Measurements from ENCODE around the gene SND1. TPM values are rescaled to one million over a fixed set of nuclear protein-coding genes. Genes with fewer than 3 reads are reported as not detected.

SND1 gene
- total RNA-seq, 4 donors from 2014 or later = 62.0 to 89.4 (median 82.1) TPM

- no peak overlapping the region for H3K4me3 ChIP-seq (ENCODE audit: low read depth, poor library complexity, severe bottlenecking)
- DNase-seq (ENCODE audit: low spot score in 2 of 2) = no peak
- TF ChIP-seq POLR2A (IDR thresholded peaks at IDR 0.05) (no peak), CTCF (IDR thresholded peaks at IDR 0.05) (no peak)
- intact Hi-C loops (cut with DNase I; ENCODE audit: low total_unique reads) = no loop called here
- 74 to 82% methylated on average over 2 of the region's 2 CpGs for WGBS, 2 donors
These were observed 316.6 kb downstream of the SND1 start for GRCh38 chr7:127968547-127968946.

- no peak overlapping the region for H3K4me3 ChIP-seq (ENCODE audit: low read depth, poor library complexity, severe bottlenecking)
- intact Hi-C loops (cut with DNase I; ENCODE audit: low total_unique reads) = no loop called here
- TF ChIP-seq POLR2A (IDR thresholded peaks at IDR 0.05) = no peak
- TF ChIP-seq CTCF (IDR thresholded peaks at IDR 0.05) = no peak
- no peak for DNase-seq (ENCODE audit: low spot score in 2 of 2)
These were observed 321.8 kb downstream of the SND1 start for GRCh38 chr7:127973832-127974231.

GRCh38 chr7:127974446-127975035 is 322.5 kb downstream of the SND1 start:
- no peak overlapping the region for H3K4me3 ChIP-seq (ENCODE audit: low read depth, poor library complexity, severe bottlenecking)
- TF ChIP-seq POLR2A (IDR thresholded peaks at IDR 0.05) (no peak), CTCF (IDR thresholded peaks at IDR 0.05) (no peak)
- 89 to 90% methylated on average over 5 of the region's 5 CpGs for WGBS, 2 donors
- no peak for DNase-seq (ENCODE audit: low spot score in 2 of 2)
- intact Hi-C loops (cut with DNase I; ENCODE audit: low total_unique reads) = no loop called here

- intact Hi-C loops (cut with DNase I; ENCODE audit: low total_unique reads) = no loop called here
- no peak overlapping the region for H3K4me3 ChIP-seq (ENCODE audit: low read depth, poor library complexity, severe bottlenecking)
- WGBS, 2 donors = 57 to 66% methylated on average over 6 of the region's 6 CpGs
- TF ChIP-seq POLR2A (IDR thresholded peaks at IDR 0.05) (no peak), CTCF (IDR thresholded peaks at IDR 0.05) (no peak)
- no peak for DNase-seq (ENCODE audit: low spot score in 2 of 2)
These were observed 324.2 kb downstream of the SND1 start for GRCh38 chr7:127976056-127976737.

- intact Hi-C loops (cut with DNase I; ENCODE audit: low total_unique reads) = no loop called here
- TF ChIP-seq POLR2A (IDR thresholded peaks at IDR 0.05) = no peak
- no peak for DNase-seq (ENCODE audit: low spot score in 2 of 2)
- WGBS, 2 donors = 92 to 94% methylated on average over 7 of the region's 7 CpGs
- H3K4me3 ChIP-seq (ENCODE audit: low read depth, poor library complexity, severe bottlenecking) = no peak overlapping the region
These were observed 324.7 kb downstream of the SND1 start for GRCh38 chr7:127976738-127977120.

GRCh38 chr7:127978421-127978820 is 326.4 kb downstream of the SND1 start:
- WGBS, 2 donors = 96 to 98% methylated on average over 4 of the region's 4 CpGs
- no peak for TF ChIP-seq CTCF (IDR thresholded peaks at IDR 0.05)
- TF ChIP-seq POLR2A (IDR thresholded peaks at IDR 0.05) = no peak
- intact Hi-C loops (cut with DNase I; ENCODE audit: low total_unique reads) = no loop called here
- no peak overlapping the region for H3K4me3 ChIP-seq (ENCODE audit: low read depth, poor library complexity, severe bottlenecking)
- no peak for DNase-seq (ENCODE audit: low spot score in 2 of 2)
